SK-N-SH (cell line): Measurements from ENCODE around the gene FRMD7.

Source experiments
- CTCF ChIP-seq: fragments of 200-600 bp; sonication (generic); IDR thresholded peaks from 2 replicates; pipeline ENCODE4 v1.6.1; 2017; ENCODE audit warnings: antibody characterized with exemption, mild to moderate bottlenecking, moderate library complexity
- ELF1 ChIP-seq: IDR thresholded peaks from 2 replicates; pipeline ENCODE4 v1.4.0; 2012
- FOXJ3 ChIP-seq: sonication (generic); formaldehyde crosslinking; IDR thresholded peaks from 2 replicates; pipeline ENCODE4 v1.5.1; 2020; ENCODE audit warnings: mild to moderate bottlenecking, missing genetic modification reagents
- MEF2A ChIP-seq: IDR thresholded peaks from 2 replicates; pipeline ENCODE4 v1.4.0; 2012; ENCODE audit warnings: low read depth, borderline replicate concordance
- POLR2AphosphoS5 ChIP-seq: IDR thresholded peaks from 2 replicates; pipeline ENCODE4 v1.6.1; 2012; ENCODE audit warnings: low read depth, low read length
- RCOR1 ChIP-seq: fragments of 150-350 bp; IDR thresholded peaks from 2 replicates; pipeline ENCODE4 v1.6.1; 2017; ENCODE audit warnings: antibody characterized with exemption, low read length
- TCF12 ChIP-seq: IDR thresholded peaks from 2 replicates; pipeline ENCODE4 v1.4.0; 2012
- TF ChIP-seq, protein P1 (sequence below): IDR thresholded peaks from 2 replicates; pipeline ENCODE4 v1.4.0; 2012; ENCODE audit warnings: low read depth

DNA sequence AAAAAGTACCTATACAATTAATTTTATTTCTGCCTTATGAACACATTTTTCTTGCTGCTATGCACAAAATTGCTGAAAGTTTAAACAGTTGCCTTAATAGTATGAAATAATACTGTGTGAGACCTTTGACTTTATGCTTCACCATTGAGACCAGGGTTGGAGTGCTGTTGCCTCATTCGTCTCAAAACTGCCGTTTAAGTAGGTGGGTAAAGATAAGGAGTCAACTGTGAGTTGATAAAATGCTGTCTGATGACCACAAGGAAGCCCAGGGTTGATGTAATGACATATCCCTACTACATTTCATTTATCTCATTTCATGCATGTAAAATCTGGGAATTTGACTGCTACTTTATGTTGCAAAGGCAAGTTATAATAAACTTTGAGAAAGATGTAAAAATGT, 81.3 kb downstream of the FRMD7 start:
- TF ChIP-seq CTCF: no peak
- TF ChIP-seq POLR2AphosphoS5: no peak
- no peak for TF ChIP-seq ELF1
- no peak for TF ChIP-seq FOXJ3 (CRISPR knock-in tag)
- no peak for TF ChIP-seq TCF12
- no peak for TF ChIP-seq RCOR1
- TF ChIP-seq, protein P1, sequence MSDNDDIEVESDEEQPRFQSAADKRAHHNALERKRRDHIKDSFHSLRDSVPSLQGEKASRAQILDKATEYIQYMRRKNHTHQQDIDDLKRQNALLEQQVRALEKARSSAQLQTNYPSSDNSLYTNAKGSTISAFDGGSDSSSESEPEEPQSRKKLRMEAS: no peak
- TF ChIP-seq MEF2A: no peak
